Fibroblast of skin of right quadriceps (primary cell): Measurements from ENCODE around the gene PNMT.

ENCODE experiments used
- DNase-seq: peaks from one replicate; pipeline ENCODE4 v3.0.0-alpha.2; 2013

The PNMT gene

GRCh38 chr17:39653662-39654331, 14.5 kb upstream of the PNMT start:
- no peak for DNase-seq

- DNase-seq, result no peak
Measured at GRCh38 chr17:39655105-39655504, 13.1 kb upstream of the PNMT start.

GRCh38 chr17:39658346-39658745, 9.9 kb upstream of the PNMT start:
- DNase-seq, result no peak

- no peak for DNase-seq
Measured at GRCh38 chr17:39658760-39659159, 9.5 kb upstream of the PNMT start.

- no peak for DNase-seq
Measured at GRCh38 chr17:39659279-39660010, 8.8 kb upstream of the PNMT start.

- no peak for DNase-seq
Measured at GRCh38 chr17:39660011-39660360, 8.3 kb upstream of the PNMT start.

GRCh38 chr17:39660397-39661385, 7.6 kb upstream of the PNMT start:
- no peak for DNase-seq

GRCh38 chr17:39661744-39662541, 6.3 kb upstream of the PNMT start:
- no peak for DNase-seq

- no peak for DNase-seq
Measured at GRCh38 chr17:39662551-39663339, 5.5 kb upstream of the PNMT start.

GRCh38 chr17:39663340-39663687, 4.9 kb upstream of the PNMT start:
- no peak for DNase-seq

- DNase-seq, result no peak
Measured at GRCh38 chr17:39663688-39664580, 4.3 kb upstream of the PNMT start.

- DNase-seq, result no peak
Measured at GRCh38 chr17:39664581-39665561, 3.4 kb upstream of the PNMT start, which contains the start of gene TCAP. Gene TCAP (plus strand): TSS chr17:39665349. CDS start chr17:39665360, 11 bp downstream.

- DNase-seq, result no peak
Measured at GRCh38 chr17:39665642-39666224, 2.5 kb upstream of the PNMT start.

GRCh38 chr17:39666231-39666600, 2.0 kb upstream of the PNMT start:
- DNase-seq, result no peak

GRCh38 chr17:39666601-39667261, 1.5 kb upstream of the PNMT start:
- no peak for DNase-seq

GRCh38 chr17:39667262-39667944, 850 bp upstream of the PNMT start:
- DNase-seq, result no peak

- no peak for DNase-seq
Measured at GRCh38 chr17:39669897-39670735, 1.9 kb downstream of the PNMT start.
